D341Med (cell line): Measurements from ENCODE around the gene PTOV1.

Experiments used
- DNase-seq: peaks from one replicate; pipeline ENCODE4 v3.0.0; 2012; ENCODE audit warnings: low spot score

Gene PTOV1

GRCh38 chr19:49850487-49851342 lies at the start of gene PTOV1:
TSS of gene PTOV1 (plus strand) at chr19:49851159.
- peak; percentile 99 for DNase-seq

GRCh38 chr19:49801401-49801888 lies 49.5 kb upstream of the PTOV1 start:
- DNase-seq, result no peak

GRCh38 chr19:49801966-49802661 lies 48.8 kb upstream of the PTOV1 start:
- DNase-seq, result peak; percentile 93

DNA sequence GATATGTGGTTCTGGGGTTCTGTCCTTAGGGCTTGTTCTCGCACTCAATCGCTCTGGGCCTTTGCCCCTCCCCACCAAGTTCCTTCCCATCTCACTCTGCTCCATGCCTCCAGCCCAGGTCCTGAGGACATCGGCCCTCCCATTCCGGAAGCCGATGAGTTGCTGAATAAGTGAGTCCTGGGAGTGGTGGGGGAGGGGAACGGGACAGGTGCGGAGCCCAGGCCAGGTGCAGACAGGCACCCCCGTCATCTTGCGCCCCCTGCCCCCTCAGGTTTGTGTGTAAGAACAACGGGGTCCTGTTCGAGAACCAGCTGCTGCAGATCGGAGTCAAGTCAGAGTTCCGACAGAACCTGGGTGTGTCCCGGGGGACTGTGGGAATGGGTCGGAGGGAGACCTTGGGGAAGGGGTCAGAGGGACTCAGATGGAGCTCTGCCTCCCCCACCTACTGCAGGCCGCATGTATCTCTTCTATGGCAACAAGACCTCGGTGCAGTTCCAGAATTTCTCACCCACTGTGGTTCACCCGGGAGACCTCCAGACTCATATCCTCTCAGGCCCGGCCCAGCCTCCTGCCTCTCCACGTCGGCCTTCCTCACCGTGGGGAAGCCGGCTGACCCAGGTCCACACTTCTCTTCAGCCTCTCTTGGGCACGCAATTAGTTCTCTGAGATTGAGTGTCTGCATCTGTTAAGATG lies 48.0 kb upstream of the PTOV1 start:
- no peak for DNase-seq

- no peak for DNase-seq
Measured at GRCh38 chr19:49803529-49803856, 47.5 kb upstream of the PTOV1 start.

GRCh38 chr19:49805822-49806619 lies 44.9 kb upstream of the PTOV1 start:
- no peak for DNase-seq

DNA sequence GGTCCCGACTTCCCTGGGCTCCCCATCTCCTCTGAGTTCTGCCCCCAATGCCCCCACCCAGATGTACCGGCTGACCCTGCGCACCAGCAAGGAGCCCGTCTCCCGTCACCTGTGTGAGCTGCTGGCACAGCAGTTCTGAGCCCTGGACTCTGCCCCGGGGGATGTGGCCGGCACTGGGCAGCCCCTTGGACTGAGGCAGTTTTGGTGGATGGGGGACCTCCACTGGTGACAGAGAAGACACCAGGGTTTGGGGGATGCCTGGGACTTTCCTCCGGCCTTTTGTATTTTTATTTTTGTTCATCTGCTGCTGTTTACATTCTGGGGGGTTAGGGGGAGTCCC lies 44.4 kb upstream of the PTOV1 start:
- DNase-seq, result no peak

DNA sequence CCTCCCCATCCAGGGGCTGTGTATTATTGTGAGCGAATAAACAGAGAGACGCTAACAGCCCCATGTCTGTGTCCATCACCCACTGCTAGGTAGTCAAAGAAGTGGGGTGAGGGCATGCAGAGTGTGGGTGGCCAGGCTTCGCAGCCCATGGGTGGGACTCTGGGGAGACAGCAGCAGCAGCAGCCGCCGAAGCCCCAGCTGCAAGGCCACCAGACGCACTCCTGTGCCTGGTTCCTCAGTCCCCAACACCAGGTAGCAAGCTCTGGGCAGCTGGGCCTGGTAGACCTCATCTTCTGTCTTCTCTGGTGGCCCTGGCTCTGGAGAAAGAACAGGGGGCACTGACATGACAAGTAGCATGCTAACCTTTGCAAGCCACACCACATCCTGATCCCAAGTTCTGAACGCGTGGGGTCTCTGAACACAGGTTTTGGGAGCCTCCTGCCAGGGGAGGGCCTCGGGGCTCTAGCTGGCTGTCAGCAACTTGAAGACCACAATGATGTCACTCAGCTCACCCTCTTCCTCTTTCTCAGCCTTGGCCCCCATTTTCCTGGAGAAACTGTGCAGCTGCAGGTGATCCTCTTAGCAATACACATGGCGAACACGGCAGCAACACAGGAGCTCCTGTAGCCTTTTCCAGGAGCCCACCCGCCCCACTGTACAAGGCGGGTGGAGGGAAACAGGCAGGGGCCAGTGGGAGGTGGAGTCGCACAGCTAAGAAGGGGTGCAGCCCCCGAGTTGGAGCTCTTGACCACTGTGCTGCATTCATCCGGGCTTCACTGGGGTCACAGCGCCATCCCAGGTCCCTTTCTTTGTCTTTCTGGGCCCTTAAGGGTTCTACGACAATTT lies 43.7 kb upstream of the PTOV1 start:
- no peak for DNase-seq

DNA sequence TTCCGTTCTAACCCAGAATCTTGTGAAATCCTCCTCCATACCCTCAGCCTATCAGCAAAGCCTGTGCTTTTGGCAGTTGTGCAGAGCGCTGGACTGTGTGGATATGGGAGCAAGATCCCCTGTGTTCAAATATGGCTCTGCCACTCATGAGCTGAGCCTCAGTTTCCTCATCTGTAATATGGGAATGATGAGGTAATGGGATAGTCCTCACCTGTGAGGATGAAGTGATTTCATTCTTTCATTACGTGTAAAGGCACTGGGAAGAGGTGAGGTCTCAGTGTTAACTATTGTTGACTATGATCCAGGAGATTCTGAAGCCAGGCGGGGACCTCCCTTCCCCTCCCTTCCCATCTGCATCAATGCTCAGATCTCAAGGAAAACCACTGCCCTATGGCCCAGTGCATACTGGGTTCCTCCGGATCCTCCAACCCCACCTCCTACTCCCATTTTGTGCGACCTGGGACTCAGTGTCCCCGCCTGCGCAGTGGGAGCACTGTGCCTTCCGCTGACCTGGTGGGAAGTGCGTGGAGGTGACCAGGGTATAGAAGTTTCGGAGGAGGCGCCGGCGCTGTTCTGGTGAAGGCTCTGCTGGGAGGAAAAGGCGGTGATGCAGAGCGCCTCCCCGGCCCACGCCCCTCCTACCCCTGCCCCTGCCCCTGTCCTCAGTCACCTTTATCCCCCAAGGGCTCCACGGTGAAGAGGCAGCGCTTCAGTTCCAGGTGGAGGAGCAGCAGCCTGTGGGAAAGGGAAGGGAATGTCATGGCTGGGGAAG lies 42.9 kb upstream of the PTOV1 start:
- DNase-seq, result no peak

GRCh38 chr19:49808711-49809159 lies 42.2 kb upstream of the PTOV1 start:
- DNase-seq, result peak; percentile 67

GRCh38 chr19:49809160-49809940 lies 41.6 kb upstream of the PTOV1 start:
- DNase-seq, result no peak

DNA sequence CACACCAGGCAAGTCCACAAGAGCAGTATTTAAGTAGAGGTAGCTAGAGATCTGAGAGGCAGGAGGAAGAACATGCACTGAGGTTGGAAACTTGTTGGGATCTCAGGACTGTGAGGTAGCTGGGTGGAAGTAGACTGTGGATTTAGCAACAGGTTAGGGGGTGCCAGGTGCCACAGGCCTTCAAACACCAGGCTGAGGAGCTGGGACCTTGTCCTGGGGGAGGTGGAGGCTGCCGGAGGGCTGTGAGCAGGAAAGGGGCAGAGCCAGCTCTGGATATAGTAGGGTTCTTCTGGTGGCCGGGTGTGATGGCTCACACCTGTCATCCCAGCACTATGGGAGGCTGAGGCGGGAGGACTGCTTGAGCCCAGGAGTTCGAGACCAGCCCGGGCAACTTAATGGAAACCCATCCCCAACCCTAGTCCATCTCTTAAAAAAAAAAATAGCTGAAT lies 41.0 kb upstream of the PTOV1 start:
- no peak for DNase-seq

- DNase-seq, result no peak
Measured at GRCh38 chr19:49811328-49811727, 39.6 kb upstream of the PTOV1 start.

DNA sequence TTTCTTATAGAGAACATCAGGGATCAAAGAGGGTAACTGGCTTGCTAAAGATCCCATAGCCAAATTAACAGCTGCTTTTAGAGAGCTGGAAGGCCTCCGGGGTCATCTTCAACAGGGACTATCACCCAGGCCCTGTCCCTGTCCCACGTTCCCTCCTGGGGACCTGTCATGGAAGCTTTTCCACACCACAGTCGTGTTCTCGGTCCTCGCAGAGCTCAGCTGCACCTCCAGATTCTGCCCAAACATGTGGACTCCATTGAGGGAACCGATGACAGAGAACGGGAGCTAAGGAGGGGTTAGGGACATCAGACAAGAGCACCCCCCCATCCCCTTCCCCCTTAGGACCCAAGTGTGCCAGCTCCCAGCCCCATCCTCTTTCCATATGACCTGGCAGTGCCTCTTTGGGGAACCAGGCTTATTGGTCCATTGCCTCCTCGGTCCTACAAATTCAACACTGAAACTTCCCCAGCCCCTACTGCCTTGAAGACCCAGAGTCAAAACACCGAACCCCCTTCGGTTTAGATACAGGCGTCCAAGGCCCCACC lies 38.4 kb upstream of the PTOV1 start:
- DNase-seq, result no peak

DNA sequence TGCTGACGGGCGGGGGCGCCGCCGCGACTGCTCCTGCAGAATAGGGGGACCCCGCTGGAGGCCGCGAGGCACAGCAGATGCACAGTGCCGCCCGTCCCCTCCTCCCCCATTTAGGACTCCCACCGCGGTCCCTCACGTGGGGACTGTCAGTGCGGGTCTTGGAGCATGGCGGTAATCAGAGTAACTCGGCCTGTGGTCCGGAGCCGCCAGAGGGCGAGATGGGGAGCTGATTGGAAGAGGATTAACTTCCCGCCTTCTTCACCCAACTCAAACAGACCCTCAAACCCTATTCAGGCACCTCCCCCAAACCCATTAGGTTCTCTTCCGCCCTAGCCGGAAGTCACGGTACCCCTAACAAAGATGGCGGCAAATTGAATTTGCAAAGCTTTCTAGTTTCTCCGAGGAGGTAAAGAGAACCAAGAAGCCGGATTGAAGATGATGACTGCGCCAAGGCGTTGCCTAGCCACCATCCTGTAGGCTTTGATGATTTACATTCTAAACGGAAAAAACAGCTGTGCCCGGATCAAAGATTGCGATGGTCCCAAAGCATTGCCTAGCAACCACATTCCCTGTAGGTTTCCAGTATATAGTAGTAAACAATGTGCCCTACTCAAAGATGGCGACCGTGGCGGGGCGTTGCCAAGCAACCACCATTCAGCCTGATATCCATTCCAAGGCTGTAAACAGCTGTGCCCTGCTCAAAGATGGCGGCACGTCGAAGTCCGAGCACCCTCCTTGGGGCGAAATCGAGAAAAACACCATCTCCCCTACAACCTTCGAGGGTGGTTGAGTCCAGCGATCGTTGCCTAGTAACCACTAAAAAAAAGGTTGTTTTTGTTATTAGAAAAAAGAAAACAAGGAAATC lies 37.7 kb upstream of the PTOV1 start, which contains the start of gene FUZ:
FUZ (minus strand) TSS at position 296 of the 865 bp plus-strand sequence; CDS start at position 110, 186 bp downstream.
- peak; percentile 91 for DNase-seq

DNA sequence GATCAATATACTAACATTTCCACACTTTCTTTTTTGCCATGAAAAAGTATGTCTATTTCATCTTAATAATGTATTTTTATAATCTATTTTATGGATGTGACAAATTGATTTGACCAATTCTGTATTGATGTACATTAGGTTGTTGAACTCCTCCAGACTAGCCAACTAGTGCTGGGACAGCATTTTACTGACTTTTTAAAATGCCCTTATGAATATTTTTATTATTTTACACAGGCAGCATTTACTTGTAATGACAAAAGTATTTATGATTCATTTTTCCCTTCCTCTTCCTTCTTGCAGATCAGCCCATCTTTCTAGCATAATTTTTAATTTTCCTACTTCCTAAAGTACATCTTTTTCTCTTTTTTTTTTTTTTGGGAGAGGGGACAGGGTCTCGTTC lies 36.9 kb upstream of the PTOV1 start:
- DNase-seq, result no peak

- DNase-seq, result no peak
Measured at GRCh38 chr19:49816590-49816989, 34.4 kb upstream of the PTOV1 start.
